Measurements from ENCODE around the gene HSPA12A.

HSPA12A gene

GRCh38 chr10:116621934-116622655 is 120.3 kb downstream of the HSPA12A start:
- H3K27me3 ChIP-seq = peaks cover 0 to 31% of the 10 kb centered on the region in 2 donors
- no peak for TF ChIP-seq CTCF (IDR thresholded peaks at IDR 0.05)
- H3K27ac ChIP-seq = no peak overlapping the region
- DNase-seq = no peak
- H3K36me3 ChIP-seq = no peaks in the 10 kb centered on the region
- no peak overlapping the region for H3K4me3 ChIP-seq
- peaks cover 0 to under 1% (median 0%) of the 10 kb centered on the region in 4 donors for H3K4me1 ChIP-seq
- H3K9me3 ChIP-seq = no peaks in the 10 kb centered on the region
- intact Hi-C loops (cut with DNase I; ENCODE audit: low total_unique reads) = no loop called here

GRCh38 chr10:116621476-116621875 is 120.9 kb downstream of the HSPA12A start:
- TF ChIP-seq CTCF (IDR thresholded peaks at IDR 0.05) = no peak
- Histone ChIP-seq H3K4me1 (no peaks in the 10 kb centered on the region), H3K27ac (no peak overlapping the region), H3K27me3 (peaks cover 0 to 25% of the 10 kb centered on the region in 2 donors), H3K36me3 (no peaks in the 10 kb centered on the region), H3K9me3 (no peaks in the 10 kb centered on the region), H3K4me3 (no peak overlapping the region)
- DNase-seq = no peak
- intact Hi-C loops (cut with DNase I; ENCODE audit: low total_unique reads) = no loop called here
